GM19351 (cell line): ENCODE results near the gene TENT5A.
"Not testable (repeated sequence)": the region's sequence is repeated elsewhere in the genome, so short reads cannot be mapped to it uniquely, and the experiment has no call there.

Source experiments
- ATAC-seq: cut with Tn5 transposase; IDR thresholded peaks from one replicate; pipeline ENCODE4 v1.9.1; 2021; ENCODE audit warnings: mild to moderate bottlenecking, moderate library complexity; ENCODE audit not compliant: unreplicated experiment

Gene TENT5A

DNA sequence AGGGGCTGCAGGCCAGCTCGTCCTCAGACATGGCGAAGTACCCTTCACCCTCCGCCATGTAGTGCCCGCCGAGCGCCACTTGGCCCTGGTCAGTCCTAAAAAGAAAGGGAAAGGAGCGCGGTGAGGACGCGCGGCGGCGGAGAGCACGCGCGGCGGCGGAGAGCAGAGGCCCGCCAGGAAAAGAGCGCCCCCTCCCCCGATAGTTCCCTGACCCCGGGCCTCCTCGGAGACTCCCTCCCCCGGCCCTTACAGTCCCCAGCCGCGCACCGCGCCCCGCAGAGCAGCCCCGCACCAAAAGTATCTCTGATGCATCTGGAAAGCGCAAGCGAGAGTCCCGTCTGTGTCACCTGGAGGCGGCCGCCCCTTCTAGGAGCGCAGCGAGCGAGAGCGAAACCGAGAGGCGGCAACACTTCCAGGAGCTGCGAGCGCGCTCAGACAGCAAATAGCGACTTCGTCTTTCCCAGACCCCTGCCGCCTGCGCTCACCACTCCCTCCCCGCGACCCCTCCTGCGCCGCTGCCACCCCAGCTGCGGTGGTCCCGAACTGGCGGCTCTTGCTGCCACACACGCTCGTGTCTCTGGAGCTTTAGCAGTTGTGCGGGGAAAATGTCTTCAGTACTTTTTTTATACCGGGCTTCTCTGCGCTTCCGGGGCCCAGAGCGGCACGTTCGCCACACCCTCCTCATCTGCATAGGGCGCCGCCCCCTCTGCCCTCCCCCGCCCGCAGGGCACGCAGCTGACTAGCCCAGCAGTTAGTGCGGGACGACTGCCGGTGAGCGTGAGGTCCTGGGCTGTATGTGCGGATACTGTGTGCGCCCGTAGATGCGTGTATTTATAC lies at the start of gene TENT5A:
TSS of gene TENT5A (minus strand) at position 598 of the 837 bp plus-strand sequence. CDS start at position 58, 540 bp downstream.
- peak; percentile 76 for ATAC-seq

DNA sequence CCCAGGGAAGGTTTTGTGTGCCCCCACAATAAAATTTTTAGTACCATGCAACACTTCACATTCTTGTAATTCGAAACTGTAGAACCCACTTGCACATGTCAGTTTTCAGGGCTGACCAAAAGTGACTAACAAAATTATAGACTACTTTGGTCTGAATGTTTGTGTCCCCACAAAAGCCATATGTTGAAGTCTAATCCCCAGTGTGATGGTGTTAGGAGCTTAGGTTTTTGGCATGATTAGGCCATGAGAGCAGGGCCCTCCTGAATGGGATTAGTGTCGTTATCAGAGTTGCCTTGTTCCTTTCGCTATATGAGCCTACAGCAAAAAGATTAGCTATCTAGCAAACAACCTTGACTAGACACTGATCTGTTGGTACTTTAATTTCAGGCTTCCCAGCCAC lies 49.0 kb upstream of the TENT5A start:
- ATAC-seq, result no peak

DNA sequence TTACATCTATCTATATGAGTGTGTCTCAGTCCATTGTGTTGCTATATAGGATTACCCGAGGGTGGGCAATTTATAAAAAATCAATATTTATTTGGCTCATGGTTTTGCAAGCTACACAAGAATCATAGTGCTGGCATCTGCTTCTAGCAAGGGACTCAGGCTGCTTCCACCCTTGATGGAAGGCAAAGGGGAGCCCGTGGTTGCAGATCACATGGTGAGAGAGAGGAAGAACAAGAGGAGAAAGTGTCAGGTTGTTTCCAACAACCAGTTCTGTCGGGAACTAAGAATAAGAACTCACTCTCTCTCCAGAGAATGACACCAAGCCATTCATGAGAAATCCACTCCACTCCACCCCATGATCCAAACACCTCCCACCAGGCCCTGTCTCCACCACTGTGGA lies 48.2 kb upstream of the TENT5A start:
- ATAC-seq, result no peak

DNA sequence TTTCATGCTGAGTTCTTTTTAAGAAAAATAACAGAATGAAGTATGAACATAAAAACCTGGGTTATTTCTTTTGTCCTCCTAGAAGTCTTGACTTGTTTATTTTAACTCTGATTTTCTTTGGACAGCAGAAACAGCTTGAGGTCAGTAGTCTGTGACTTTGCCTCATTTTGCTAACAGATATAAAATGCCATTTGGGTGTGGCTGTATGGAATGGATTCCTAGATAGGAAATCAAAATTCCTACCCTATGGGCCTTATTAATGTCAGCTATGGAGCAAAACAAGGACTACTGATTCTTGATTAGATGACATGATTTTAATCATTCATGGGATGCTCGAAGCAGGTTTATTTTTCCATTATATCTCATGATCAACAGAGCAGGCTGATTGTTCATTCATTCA lies 46.8 kb upstream of the TENT5A start:
- no peak for ATAC-seq

DNA sequence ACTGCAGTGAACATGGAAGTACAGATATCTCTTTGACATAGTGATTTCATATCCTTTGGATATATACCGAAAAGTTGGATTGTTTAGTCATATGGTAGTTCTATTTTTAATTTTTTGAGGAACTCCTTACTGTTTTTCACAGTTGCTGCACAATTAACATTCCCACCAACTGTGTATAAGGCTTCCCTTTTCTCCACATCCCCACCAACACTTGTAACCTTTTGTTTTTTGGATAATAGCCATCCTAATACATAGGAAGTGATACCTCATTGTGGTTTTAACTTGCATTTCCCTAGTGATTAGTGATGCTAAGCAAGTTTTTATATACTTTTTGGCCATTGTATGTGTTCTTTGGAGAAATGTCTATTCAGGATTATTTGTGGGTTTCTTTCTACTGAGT lies 45.1 kb upstream of the TENT5A start:
- no peak for ATAC-seq

DNA sequence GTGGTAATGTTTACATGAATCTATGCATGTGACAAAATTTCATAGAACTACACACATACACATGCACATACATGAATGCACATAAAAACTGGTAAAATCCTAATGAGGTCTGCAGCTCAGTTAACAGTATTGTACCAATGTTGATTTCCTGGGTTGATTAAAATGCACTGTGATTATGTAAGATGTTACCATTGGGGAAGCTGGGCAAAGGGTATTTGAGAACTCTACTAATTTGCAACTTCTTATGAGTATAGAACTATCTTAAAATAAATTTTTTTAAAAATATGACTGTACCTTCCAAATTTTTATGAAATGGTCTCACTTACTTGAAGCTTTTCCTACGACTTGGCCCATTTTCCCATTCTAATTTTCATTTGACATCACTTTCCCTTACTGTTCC lies 43.4 kb upstream of the TENT5A start:
- no peak for ATAC-seq

DNA sequence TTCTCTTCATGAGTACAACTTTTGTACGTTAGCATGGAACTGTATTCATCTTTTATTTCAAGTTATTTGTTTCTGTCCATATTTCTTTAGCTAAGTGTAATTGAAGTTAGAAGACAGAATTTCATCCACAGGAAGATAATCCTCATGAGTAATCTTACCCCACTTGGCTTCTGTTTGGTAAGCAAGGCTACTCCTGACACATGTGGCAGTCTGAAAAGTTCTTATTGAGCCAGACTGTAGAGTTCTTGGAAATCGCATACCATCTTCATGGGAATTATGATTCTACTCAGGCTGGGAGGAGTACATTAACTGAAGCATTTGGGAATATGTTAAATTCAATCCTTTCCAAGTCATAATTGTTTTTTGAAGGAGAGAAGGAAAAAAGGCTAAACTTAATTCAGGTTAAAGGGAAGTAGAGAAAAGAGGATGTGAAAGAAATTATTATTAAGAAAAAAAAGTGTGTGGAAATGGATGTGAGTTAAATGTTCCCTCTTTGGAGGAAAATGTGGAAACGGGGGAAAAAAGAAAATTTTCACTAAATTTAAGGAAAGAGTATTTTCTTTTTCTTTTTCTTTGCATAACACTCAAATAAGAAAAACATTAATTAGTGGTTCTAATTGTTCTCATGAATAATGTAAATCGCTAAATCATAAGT lies 41.5 kb upstream of the TENT5A start:
- ATAC-seq, result no peak

DNA sequence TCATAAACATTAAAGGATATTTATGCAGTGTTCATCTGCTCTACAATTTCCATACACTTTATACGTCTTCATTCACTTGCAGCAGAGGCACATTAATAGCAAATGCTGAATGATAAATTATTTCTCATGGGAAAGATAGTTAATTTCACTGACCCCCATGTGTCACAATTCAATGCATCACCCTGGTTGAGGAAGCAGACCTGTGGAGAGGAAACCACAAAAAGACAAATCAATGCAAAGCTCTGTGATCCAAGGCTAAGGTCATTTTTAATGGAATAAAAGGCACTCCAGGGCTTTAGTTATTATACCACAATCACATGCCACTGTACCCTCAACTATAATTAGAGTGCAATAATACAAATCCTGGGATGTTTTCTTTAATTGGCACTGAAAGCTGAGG lies 40.3 kb upstream of the TENT5A start:
- ATAC-seq, result no peak

DNA sequence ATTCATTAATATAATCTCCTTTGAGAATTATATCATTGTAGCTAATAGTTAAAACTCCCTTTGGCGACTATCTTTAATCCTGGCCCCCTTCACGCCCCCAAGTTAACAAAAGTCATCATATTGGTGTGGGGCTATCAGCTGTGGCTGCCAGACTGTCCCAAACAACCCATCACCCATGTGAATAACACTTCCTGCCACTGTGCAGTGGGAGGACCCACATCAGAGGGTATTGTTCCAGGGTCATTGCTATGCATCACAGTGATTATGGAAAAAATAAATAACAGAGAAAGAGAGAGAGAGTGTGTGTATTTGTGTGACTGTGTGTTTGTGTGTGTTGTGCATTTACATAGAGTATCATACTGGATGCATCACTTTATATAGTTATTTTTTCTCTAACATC lies 39.3 kb upstream of the TENT5A start:
- ATAC-seq, result no peak

DNA sequence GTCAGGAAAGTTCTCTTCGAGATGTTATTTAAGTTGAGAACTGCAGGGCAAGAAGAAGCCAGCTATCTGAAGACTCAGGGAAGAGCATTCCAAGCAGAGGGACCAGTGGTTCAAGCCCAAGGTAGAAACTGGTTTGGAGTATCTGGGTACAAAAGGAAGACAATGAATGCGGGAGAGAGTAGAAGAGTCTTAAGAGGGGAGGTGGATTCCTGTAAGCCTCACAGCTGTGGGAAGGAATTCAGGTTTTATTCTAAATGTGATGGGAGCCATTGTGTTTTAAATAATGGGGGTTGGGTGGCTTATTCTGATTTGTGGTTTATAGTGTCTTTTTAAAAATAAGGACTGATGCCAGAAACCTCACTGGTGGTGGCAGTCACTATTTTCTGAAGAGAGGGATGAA lies 37.6 kb upstream of the TENT5A start:
- ATAC-seq, result no peak

DNA sequence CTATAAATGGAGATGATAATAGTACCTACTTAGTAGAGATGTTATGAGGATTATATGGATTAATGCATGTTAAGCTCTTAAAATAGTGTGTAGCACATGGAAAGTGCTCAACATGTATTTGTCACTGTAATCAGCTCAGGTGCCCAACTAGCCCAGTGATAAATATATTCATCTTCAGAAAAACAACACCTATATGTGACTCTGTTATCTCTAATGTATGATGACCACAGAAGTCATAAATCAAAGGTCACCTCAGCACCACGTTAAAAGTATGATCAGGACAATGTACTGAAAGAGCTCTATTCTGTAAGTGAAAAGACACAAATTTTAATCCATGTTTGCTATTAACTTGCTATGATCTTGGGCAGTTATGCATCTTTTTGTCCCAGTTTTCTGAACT lies 36.8 kb upstream of the TENT5A start:
- ATAC-seq, result no peak

DNA sequence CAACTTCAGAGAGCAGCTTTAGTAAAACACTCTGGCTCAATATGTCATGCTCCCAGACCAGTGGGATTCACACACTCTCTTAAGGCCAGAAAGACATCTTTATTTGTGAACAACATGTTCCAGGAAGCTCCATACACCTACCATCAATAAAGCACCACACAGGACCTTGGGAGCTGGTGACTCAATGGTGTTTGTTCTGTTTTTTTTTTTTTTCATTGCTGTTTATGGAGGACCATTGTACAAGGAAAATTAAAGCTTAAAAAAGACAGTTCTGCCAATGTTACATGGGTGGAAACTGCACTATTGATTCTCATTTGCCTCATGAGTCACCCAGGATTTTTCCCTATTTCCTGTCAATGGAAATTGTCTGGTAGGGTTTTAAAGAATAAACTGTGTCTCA lies 36.3 kb upstream of the TENT5A start:
- ATAC-seq, result no peak

DNA sequence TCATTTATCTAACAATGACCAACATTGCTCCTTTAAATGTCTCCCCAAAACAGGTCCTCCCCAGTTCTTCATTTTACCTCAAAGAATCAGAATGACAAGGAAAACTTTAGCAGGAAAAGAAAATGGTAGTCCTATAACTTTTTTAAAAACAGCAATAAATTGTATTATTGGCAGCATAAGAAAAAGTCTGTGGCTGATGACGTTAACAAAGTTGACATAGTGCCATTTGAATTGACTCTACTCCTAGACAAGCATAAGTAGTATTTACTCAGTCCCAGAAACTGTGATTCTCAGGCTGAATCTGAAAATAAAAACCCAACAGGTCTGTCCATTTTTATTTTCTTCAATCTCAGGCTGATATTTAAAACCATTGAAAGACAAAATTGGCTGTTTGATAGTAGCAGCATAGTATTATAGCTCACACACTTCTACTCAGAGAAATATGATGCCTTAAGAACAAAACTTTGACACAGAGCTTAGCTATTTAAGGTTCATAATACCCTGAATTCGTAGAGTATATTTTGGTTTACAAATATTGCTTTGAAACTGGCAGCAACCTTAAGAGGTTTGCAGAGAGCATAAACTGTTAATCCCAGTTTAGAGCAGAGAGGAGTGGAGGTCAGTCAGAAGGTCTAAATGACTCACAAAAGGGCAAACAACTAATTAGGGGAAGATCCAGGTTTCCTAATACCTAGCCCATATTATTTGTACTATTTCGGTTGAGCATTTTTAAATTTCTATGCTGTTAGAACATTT lies 35.0 kb upstream of the TENT5A start:
- ATAC-seq, result no peak

DNA sequence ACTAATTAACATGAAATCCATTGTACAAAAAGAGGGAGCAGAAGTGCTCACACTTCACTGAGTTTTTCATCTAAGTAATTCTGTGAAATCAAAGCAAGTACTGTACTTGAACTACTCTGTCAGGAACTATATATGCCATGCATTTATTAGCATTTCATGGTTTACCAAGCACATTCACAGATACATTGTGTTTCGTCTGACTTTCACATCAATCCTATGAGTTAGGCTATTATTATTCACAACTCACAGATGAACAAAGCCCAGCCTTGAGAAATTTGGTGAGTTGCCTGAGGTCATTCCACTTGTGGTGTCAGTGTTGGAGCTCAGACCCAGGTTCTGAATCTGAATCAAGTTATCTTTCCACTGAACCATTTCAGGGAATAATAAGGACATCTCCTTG lies 33.7 kb upstream of the TENT5A start:
- ATAC-seq, result no peak

DNA sequence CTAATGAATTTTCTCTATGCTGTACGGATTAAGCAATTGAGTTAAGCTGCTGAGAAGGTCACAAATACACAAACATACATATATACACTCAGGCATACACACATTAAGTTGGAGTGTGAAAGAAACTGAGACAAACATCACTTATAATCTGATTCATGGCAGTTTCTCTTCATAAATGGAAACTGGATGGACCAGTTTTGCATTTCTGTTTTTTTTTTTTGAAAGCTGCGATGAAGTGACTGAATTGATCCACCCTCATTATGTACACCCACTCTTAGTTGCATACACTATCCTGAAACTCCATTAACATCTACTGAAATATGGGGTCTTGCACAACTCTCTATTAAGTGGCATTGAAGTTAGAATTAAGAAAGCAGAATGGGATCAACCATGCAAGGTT lies 32.9 kb upstream of the TENT5A start:
- ATAC-seq, result no peak

DNA sequence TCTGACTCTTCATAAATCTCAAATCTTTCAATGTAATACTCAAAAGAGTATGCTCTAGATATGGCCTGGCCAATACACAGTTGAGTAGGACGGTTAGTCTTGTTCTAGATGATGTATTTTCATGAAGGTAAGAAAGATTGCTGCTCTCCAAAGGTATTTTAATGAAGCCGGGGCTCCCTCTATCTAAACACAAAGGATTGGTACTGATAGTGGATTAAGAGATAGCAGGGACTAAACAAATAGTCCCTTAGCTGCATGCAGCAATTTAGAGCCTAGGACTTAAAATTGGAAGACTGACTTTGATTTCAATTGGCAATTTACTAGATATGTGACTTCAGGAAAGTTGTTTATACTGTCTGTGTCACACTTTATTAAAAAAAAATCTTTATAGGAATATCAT lies 31.4 kb upstream of the TENT5A start:
- ATAC-seq, result no peak

DNA sequence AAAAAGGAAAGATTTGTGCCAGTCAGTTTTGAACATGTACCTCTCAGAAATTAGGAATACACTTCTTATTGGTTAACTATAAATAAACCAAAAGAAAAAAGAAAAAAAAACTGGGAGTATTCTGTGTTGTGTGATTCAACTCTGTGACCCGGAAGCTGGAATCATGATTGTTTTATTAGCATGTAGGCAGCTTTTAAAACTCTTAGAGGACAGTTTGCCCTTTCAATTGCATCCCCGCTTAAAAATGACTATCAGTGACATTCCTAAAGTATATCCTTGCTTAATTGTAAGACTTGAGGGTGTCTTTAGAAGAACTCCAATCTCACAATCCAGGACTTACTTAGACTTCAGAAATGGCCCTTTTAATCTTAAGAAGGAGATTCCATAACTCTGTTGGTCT lies 29.1 kb upstream of the TENT5A start:
- ATAC-seq, result no peak

DNA sequence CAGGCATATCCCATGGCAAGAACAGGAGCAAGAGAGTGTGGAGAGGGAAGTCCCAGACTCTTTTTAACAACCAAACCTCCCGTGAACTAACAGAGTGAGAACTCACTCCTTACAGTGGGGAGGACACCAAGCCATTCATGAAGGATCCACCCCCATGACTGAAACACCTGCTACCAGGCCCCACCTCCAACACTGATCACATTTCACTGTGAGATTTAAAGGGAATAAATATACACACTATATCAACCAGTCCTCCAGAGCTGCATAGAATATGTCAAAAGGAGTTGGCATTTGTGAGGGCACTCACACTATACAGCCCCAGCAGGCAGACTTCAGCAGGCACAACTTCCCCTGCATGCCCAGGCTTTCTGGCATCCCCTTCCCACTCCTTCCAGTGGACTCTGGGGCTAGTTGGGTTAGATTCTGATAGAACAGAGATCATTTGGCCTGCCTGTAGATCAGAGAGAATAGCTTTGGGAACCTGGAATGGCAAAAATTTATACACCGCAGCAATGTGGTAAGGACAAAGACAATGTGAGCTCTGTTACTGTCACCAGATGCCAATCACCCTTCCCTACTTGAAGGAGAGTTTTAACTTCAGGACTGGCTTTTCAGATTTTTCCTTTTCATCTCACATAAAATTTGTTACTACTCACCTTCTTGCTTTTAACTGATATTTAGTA lies 25.2 kb upstream of the TENT5A start:
- no peak for ATAC-seq

DNA sequence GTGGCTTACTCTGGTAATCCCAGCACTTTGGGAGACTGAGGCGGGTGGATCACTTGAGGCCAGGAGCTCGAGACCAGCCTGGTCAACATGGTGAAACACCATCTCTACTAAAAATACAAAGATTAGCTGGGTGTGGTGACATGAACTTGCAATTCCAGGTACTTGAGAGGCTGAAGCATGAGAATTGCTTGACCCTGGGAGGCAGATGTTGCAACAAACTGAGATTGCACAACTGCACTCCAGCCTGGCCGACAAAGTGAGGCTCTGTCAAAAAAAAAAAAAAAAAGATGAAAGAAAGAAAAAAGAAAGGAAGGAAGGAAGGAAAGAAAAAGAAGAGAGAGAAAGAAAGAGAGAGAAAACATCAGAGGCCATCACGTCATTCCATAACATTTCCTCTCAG lies 23.7 kb upstream of the TENT5A start:
- not testable (repeated sequence) for ATAC-seq

DNA sequence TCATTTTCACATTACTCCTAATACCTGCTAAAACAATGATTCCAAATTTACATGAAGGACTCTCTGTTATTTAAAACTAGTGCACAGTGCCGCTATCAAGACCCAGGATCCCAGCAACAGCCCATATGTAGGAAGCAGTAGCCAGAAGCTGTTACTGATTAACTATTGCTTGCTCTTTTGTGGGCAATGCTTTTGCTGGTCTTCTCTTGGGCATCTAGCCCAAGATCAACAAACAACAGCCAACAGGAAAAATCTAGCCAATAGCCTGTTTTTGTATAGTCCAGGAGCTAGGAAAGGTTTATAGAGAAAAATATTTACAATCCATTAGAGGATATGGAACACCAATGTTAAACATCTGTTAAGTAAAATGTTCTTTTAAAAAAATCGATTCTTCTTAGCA lies 22.1 kb upstream of the TENT5A start:
- no peak for ATAC-seq

DNA sequence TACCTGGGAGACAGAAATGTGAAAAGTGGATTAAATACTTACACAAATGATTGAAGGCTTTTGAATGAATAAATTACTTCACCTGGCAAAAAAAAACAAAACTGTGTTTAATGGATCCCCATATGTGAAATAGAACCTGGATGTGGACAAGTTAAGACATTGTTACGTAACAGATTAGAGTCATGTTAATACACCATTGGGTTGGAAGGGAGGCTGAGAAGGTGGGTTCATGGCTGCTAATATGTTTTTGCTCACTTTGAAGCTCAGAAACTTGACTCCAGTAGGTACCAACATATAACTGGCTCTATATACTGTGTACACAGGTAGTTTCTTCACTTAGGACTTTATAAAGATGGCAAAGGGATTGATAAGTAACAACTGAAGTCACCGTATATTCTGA lies 21.4 kb upstream of the TENT5A start:
- ATAC-seq, result no peak
